Measurements from ENCODE around the gene RPTOR.
"Not testable (repeated sequence)": the region's sequence is repeated elsewhere in the genome, so short reads cannot be mapped to it uniquely, and the experiment has no call there.

The RPTOR gene

DNA sequence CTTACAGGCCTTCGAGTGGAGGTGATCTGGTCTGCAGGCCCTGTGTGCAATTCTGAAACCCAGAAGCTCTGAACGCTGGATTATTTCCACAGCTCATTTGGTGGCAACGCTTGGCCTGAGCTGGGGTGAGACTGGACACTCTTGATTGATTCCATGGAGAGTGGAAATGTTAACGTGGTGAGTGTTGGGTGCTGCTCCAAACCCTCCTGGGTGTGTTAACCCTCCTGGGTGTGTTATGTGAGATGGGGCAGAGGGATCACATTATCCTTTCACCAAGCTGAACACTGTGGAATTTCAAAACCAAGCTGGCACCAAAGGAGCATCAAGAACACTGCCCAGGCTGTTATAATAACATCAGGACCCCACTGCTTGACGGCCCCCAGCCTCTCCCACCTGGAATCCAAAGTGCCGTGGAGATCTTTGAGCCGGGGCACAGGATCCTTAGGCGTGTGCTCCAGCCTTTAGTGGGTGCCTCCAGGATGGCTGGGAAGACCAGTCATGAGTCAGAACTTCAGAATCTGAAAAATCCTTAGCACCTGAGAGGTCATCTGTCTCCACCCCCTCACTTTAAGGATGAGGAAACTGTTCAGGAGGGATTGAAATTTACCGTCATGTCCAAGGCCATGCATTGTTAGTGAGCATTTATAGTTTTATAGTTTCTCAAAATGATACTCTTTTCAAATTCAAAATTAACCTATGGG, 75.0 kb downstream of the RPTOR start:
- DNase-seq = no peak

DNA sequence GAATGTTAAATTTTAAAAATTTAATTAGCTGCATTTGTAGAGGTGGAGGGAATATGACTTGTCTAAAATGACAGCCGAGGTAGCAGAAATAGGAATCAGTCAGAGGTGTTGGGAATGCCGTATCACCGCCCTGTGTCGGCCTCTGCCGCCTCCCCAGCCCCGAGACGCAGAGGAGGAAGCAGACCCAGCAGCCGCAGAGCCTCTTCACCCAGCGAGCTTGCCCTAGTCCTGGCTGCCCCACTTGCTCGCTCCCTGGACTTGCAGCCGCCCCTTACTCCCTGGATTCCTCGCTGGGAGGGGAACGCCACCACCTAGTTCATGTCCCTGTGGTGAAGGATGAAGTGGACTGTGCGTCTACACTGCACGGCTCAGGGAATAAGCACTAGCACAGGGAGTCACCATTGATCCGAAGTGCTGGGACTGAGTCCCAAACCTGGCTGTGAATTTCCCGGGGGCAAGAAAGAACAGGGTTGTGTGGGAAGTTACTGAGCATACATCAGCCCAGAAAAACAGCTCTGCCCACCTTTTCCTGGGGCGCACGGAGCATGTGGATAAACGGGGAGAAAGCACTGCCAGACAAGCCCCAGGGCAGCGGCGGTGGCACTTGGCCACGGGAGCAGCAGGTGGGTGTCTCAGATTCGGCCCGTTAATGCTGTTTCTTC, 76.8 kb downstream of the RPTOR start:
- no peak for DNase-seq

DNA sequence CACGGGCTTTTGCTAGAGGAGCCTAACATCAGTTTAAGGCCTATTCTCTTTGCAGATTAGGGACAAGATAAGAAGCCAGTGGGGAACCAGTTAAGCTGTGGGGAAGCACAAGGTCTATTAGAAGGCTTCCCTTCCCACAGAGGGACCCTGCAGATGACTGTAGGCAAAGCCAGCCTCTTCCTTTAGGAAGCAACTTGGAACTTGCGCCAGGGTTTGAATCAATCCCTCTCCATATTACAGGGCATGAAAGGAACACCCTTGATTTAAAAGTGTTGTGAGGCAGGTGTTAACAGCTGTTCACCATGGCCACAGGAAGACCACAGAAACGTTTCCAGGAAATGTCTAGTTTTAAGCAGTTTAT, 77.3 kb downstream of the RPTOR start:
- DNase-seq = no peak

- DNase-seq = no peak
Measured at GRCh38 chr17:80624864-80625263, 80.2 kb downstream of the RPTOR start.

- no peak for DNase-seq
Measured at GRCh38 chr17:80625627-80626026, 81.0 kb downstream of the RPTOR start.

GRCh38 chr17:80628881-80629280, 84.2 kb downstream of the RPTOR start:
- DNase-seq = not testable (repeated sequence)

- DNase-seq = no peak
Measured at GRCh38 chr17:80629298-80630028, 84.8 kb downstream of the RPTOR start.

- DNase-seq = no peak
Measured at GRCh38 chr17:80630560-80631120, 86.0 kb downstream of the RPTOR start.

DNA sequence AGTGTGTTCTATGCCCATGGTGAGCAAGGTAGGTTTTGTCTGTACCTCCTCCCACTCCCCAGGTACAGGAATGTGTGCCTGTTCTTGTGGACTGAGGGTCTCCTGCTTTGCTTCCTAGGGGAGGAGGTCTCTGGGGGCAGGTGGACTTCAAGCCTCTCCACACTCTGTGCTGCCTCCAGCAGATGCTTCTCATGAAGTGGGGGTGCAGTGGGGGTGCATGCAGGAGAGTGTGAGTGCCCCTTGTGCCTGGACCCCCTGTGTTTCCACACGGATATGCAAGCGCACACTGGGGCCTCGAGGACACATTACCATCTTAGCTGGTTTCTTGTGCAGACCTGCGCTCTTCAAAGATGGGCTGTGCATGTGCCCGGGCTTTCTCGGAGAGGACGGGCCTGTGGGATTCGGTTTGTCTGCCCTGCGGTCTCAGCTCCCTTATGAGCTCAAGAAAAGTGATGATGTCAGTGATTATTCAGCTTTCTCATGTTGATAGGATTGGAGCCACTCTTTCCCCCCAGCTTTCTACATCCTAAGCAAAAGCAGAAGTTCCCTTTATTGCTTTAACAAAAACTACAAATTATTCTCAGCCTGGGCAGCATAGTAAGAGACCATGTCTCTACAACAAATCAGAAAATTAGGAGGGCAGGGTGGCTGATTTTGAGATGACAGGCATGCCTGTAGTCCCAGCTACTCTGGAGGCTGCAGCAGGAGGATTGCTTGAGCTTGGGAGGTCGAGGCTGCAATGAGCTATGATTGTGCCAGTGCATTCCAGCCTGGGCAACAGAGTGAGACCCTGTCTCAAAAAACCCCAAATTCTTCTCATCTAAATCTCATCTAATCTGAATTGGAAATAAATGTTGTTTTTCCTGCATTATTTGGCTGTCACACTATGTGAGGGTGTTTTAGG, 86.8 kb downstream of the RPTOR start:
- no peak for DNase-seq

GRCh38 chr17:80632046-80632581, 87.5 kb downstream of the RPTOR start:
- DNase-seq = no peak

DNA sequence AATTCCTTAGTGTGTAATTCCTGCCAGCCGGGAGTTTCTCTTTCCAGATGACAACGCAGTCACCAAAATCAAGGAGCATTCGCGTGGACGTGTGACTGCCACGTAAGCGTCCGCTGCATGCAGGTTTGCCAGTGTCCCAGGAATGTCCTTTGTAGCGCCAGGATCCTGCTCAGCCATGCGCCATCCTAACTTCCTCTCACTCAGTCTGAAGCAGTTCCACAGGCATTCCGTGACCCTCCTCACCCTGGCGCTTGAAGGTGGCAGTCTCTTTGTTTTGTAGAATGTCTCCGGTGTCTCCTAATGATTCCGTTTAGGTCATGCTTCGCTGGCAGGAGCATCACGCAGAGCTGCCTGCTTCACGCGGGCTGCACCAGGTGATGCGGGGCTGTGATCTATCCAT, 88.6 kb downstream of the RPTOR start:
- DNase-seq = no peak

DNA sequence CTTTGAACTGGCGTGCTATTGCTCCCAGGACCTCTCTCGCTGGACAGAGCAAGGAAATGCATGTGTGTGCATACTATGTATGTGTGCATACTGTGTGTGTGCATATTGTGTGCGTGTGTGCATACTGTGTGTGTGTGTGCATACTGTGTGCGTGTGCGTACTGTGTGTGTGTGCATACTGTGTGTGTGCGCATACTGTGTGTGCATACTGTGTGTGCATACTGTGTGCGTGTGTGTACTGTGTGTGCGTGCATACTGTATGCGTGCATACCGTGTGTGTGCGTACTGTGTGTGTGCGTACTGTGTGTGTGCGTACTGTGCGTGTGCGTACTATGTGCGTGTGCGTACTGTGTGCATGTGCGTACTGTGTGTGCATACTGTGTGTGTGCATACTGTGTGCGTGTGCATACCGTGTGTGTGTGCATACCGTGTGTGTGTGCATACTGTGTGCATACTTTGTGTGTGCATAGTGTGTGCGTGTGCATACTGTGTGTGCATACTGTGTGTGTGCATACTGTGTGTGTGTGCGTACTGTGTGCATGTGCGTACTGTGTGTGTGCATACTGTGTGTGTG, 89.4 kb downstream of the RPTOR start:
- DNase-seq = no peak

DNA sequence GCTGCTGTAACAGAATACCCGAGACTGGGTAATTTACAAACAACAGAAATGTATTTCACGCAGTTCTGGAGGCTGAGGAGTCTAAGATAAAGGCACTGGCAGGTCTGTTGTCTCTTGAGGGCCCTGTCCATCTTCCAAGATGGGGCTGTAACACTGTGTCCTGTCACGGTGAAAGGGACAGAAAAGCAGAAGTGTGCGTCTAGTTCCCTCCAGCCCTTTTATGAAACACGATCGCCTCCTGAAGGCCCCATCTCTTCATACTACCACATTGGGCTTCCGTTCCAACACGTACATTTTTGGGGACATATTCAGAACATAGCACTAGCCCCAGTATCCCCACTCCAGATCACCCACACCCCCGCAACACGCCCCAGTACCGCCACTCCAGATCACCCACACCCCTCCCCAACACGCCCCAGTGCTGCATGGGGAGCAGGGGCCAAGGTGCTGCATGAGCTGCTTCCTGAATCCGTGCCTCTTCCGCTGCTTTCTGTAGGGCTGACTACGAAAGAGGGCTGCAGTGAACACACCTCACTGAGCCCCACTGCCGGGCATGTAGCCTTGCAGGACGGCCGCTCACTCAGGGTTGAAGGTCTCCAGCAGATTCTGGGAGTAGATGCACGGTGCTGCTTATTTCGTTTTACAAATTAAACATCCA, 91.9 kb downstream of the RPTOR start:
- DNase-seq = no peak

- DNase-seq = no peak
Measured at GRCh38 chr17:80637048-80637781, 92.6 kb downstream of the RPTOR start.

GRCh38 chr17:80639658-80640057, 95.0 kb downstream of the RPTOR start:
- DNase-seq = no peak

GRCh38 chr17:80640366-80641084, 95.9 kb downstream of the RPTOR start:
- no peak for DNase-seq

GRCh38 chr17:80643326-80644099, 98.9 kb downstream of the RPTOR start:
- no peak for DNase-seq

GRCh38 chr17:80644536-80644935, 99.9 kb downstream of the RPTOR start:
- DNase-seq = no peak

- no peak for DNase-seq
Measured at GRCh38 chr17:80645706-80646325, 101.2 kb downstream of the RPTOR start.

Measured in hippocampal formation (tissue), 2 donors.